Activated T-helper 1 cell treated with anti-CD3 and anti-CD28 coated beads, Interleukin-2, amount 50 U/mL, for 16 hours (primary cell): Measurements from ENCODE around the gene MLKL.

ENCODE experiments used
- DNase-seq, 2 donors: peaks; one replicate each; pipeline ENCODE4 v3.0.0-alpha.2; 2020; ENCODE audit warnings: low read depth in 1 of 2, low spot score in 1 of 2

MLKL gene

GRCh38 chr16:74652249-74652648 is 48.4 kb downstream of the MLKL start:
- DNase-seq = no peak

GRCh38 chr16:74651841-74652240 is 48.8 kb downstream of the MLKL start:
- DNase-seq = no peak

- no peak for DNase-seq
These were observed 49.6 kb downstream of the MLKL start for GRCh38 chr16:74650966-74651567.

- no peak for DNase-seq
These were observed 50.7 kb downstream of the MLKL start for GRCh38 chr16:74649839-74650504.

GRCh38 chr16:74641969-74642368 is 58.7 kb downstream of the MLKL start:
- no peak for DNase-seq

GRCh38 chr16:74637742-74638453 is 62.8 kb downstream of the MLKL start:
- DNase-seq = no peak

GRCh38 chr16:74635303-74635702 is 65.4 kb downstream of the MLKL start:
- no peak for DNase-seq

GRCh38 chr16:74633686-74634085 is 67.0 kb downstream of the MLKL start:
- DNase-seq = no peak

- DNase-seq = no peak
These were observed 73.0 kb downstream of the MLKL start for GRCh38 chr16:74627506-74628220.

GRCh38 chr16:74626741-74627416 is 73.8 kb downstream of the MLKL start:
- DNase-seq = no peak

- no peak for DNase-seq
These were observed 74.9 kb downstream of the MLKL start for GRCh38 chr16:74625500-74626350.

GRCh38 chr16:74623839-74624235 is 76.8 kb downstream of the MLKL start:
- no peak for DNase-seq

- DNase-seq = no peak
These were observed 77.3 kb downstream of the MLKL start for GRCh38 chr16:74623214-74623838.

- no peak for DNase-seq
These were observed 78.7 kb downstream of the MLKL start for GRCh38 chr16:74622005-74622404.
